GM18951 (cell line): ENCODE data around the gene SIVA1.

ENCODE experiments used
- POLR2A ChIP-seq: IDR thresholded peaks from 4 replicates; pipeline ENCODE4 v1.6.1; 2011; ENCODE audit warnings: mild to moderate bottlenecking; ENCODE audit not compliant: insufficient read length, insufficient read depth; ENCODE audit errors: extremely low read depth
- in situ Hi-C: fragments of 300-500 bp; cut with MboI; formaldehyde crosslinking; loops from one replicate; pipeline ENCODE4 v1.12.0; 2022; ENCODE audit warnings: low sequenced_read_pairs, mixed read lengths, inconsistent platforms; ENCODE audit not compliant: unreplicated experiment

SIVA1 gene

DNA sequence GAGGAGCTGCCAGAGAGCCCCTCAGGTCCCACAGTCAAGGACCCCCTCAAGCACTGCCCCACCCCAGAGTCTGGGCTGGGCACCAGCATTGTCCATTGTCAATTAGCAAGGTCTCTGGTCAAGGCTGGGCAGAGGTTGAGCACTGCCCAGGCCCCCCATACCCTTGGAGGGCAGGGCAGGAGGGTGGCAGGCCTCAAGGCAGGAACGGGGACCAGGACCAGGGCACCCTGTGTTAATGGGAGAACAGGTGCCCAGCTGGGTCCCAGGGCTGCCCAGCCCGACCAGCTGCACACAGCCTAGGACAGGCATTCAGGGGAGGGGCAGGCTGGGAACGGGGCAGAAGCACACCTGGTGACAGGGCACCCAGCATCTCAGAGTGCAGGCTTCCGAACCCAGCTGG, 18.4 kb downstream of the SIVA1 start:
- in situ Hi-C loops: no loop called here
- no peak for TF ChIP-seq POLR2A

DNA sequence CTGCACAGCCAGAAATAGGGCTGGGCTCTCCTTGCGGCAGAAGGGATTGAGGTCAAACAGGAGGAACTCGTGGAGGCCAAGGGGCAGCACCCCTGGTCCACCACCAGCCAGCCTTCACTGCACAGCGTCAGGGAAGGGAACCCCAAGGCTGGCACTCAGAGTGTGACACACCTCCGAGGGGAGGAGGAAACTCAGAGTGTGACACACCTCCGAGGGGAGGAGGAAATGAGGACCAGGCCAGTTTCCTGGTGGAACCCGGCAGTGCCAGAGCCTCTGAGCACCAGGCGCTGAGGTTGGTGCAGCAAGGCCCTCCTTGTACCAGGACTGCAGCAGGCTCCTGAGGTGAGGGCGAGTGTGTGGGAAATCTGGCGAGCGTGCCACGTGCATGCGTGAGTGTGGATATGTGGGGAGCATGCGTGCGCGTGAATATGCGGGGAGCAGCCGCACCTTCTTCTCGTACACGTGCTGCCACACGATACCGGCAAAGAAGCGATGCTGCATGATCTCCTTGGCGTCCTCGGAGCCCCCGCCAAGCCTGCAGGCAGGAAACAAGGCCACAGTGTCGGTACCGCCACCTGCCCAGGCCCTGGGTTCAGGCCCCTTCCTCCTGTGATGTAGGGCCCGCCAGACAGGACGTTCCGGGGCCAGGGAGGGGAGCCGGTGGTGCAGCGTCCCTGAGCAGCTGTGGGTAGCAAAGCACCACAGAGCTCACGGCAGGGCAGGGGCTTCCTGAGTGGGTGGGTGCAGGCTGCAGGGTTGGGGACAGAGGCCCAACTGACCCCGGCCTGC, 19.2 kb downstream of the SIVA1 start:
- in situ Hi-C loops: no loop called here
- no peak for TF ChIP-seq POLR2A

DNA sequence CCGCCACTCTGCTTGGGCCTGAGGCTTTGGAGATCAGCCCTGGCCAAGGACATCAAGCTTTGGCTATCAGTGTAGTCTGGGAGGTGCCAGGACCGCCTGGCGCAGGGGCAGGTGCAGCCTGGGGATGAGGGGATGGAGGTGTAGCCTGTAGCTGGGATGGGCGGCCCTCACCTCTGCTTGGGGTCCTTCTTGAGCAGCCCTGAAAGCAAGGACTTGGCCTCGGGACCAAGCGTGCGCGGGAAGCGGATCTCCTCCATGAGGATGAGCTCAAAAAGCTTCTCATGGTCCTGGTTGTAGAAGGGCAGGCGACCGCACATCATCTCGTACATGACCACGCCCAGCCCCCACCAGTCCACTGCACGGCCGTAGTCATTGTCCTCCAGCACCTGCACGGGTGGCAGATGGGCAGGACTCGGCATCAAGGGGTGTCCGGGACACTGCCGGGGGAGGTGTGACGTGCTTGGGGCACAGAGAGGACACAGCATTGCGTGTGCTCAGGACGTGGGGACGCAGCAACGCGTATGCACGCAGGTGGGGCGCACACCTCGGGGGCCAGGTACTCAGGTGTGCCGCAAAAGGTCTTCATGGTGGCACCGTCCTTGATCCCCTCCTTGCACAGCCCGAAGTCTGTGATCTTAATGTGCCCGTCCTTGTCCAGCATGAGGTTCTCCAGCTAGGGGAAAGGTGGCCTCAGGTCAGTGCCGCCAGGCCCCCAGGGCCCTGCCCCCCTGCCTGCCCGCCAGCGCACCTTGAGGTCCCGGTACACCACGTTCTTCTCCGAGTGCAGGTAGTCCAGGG, 20.0 kb downstream of the SIVA1 start:
- TF ChIP-seq POLR2A: no peak
- in situ Hi-C loops: no loop called here

DNA sequence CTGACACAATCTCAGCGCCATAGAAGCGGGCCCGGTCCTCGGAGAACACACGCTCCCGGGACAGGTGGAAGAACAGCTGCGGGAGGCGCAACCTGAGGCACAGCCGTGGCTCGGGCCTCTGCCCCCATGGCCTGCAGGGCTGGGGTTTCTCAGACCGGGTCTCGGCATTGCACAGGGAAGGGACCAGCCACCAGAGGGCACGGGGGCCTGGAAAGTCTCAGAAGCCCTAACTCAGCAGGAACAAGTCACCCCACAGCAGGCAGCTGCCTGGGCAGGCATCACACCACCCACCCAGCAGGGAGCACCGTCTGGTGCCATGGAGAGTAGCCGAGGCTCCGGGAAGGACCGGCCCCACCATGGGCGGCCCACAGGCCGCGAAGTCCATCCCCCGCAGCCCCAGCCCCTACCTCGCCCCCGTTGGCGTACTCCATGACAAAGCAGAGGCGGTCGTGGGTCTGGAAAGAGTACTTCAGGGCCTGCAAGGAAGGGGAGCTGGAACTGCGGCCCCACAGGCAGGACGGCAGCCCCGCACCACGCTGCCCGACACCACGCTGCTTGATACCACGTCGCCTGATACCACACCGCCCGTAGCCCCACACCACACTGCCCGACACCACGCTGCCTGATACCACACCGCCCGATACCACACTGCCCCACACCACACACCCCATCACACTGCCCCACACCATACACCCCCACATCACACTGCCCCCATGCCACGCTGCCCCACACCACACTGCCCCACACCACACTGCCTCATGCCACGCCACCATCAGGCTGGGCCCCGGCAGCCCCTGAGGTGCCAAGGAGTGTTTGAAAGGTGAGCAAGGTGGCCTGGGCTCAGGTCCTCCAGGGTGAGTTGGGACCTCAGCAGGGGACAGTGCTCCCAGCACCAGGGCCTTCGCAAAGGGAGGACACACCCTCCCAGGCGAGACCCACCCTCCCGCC, 20.8 kb downstream of the SIVA1 start:
- in situ Hi-C loops: no loop called here
- no peak for TF ChIP-seq POLR2A

DNA sequence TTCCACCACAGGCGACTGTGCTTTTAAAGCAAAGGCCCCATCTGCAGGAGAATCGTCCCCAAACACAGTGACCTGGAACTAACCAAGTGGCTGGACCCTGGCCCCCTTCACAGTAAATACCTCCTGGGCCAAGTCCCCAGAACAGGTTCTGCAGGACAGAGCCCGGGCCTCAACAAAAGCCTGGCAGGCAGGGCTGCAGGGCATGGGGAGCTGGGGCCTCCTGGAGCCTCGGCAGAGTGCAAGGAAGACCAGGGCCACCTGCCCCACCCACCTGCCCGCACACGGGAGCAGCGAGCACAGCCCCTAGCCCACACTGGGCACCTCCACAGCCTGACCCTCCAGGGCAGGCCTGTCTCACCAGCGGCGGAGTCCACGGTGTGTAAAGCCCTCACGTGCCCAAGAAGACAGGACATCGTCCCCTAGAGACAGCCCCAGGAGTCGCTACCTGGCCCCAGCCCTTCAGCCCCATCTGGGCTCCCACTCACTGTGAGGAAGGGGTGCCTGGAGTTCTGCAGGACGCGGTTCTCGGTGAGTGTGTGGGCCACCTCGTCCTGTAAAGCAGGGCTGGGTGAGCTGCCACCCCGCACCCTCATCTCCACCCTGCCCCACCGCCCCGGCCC, 21.6 kb downstream of the SIVA1 start:
- no peak for TF ChIP-seq POLR2A
- in situ Hi-C loops: no loop called here

DNA sequence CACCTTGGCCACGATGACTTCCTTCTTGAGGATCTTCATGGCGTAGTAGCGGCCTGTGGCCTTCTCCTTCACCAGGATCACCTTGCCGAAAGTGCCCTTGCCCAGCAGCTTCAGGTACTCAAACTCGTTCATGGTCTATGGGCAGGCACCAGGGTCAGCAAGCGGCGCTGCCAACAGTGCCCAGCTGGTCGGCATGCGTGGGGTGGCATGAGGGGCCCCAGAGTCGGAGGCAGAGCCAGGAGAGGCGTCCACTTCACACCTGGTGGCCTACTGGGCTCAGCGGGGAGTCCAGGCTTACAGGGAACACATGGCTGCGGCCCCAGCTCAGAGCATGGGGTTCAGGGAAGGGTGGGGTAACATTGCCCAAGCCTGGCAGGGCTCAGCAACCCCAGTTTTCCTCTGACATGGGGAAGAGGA, 22.1 kb downstream of the SIVA1 start:
- no peak for TF ChIP-seq POLR2A
- in situ Hi-C loops: no loop called here

DNA sequence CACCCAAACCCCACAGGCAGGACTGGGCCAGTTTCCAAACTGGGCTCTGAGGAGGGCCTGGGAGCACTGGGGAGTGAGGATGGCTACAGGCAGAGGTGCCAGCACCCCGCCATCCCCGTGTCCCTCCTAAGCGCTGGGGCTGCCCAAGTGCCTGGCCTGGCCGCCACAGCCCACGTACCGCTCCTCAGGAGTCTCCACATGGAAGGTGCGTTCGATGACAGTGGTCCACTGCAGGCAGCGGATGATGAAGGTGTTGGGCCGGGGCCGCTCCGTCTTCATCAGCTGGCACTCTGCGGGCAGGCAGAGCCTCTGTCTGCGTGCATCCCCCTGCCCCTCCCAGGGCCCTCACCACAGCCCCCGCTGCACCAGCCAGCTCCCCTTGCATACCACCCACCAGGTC, 23.5 kb downstream of the SIVA1 start:
- no peak for TF ChIP-seq POLR2A
- in situ Hi-C loops: no loop called here

DNA sequence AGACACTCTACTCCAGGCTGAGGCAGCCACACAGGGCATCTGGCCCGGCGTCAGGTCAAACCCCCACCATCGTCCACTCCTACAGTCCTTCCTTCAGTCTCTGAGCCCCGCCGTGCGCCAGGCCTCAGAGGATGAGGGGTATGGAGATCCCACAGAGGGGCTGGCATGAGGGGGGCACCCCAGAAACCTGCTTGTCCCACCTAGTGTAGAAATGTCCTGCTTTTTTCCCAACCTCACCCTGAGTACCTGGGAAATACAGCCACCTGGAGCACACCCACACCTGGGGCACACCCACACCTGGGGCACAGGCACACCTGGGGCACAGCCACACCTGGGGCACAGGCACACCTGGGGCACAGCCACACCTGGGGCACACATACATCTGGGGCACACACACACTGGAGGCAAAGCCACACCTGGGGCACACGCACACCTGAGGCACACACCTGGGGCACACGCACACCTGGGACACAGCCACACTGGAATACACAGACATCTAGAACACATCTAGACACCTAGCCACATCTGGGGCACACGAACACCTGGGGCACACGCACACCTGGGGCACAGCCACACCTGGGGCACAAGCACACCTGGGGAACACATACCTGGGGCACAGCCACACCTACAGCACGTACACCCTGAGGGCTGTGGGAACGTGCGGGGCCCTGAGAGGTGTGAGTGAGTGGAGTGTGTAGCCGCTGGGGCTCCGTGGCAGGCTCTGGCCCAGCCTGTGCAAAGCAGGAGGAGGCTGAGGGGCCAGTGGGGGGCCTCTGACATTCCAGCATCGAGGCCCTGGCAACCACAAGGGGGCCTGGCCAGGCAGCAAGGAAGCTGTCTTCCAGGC, 24.2 kb downstream of the SIVA1 start:
- in situ Hi-C loops: no loop called here
- TF ChIP-seq POLR2A: no peak

DNA sequence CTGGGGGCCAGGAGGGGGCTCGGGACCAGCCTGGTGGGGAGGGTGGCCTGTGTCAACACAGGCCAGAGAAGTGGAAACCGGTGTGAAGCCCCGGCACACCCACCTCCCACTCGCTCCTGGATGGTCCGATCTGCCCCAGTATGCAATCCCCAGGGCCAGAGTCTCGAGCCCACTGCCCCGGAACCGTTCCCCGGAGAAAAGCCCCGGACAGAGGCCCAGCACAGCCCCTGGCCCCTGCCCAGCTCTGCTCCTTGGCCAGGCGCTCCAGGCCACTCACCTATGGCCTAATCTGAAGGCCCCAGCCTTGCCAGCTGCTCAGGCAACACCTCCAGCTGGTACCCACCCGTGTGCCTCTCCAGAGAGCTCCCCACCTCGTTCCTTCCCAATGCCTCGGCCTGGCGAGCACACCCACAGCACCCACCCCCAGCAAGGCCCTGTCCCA, 24.9 kb downstream of the SIVA1 start:
- in situ Hi-C loops: no loop called here
- no peak for TF ChIP-seq POLR2A

DNA sequence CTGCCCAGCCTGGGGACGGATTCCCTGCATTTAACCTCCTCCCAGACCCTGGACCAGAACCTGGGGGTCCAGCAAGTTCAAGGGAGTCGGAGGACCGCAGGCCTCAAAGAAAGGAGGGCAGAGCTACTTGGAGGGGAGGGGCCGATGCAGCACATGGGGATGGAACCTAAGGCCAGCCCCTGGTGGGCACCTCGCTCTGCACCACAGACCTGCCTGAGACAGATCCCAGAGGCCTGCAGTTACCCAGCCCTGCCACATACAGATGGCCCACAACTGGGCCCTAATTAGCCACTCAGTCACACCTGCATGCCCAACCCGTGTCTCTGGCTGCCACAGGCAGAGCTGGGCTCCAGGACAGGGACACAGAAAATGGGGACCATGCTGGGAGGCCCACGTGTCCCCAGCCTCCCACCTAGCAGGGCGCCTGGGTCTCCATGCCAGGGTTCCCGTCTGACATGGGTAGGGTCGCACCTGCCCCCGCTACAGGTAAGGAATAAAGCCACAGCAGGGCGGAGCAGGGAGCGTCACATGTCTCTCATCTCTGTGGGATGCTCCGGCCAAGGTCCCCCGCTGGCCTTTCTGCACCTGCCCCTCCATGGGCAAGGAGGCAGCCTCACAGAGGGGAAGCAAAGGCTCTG, 25.9 kb downstream of the SIVA1 start:
- TF ChIP-seq POLR2A: no peak
- in situ Hi-C loops: no loop called here

DNA sequence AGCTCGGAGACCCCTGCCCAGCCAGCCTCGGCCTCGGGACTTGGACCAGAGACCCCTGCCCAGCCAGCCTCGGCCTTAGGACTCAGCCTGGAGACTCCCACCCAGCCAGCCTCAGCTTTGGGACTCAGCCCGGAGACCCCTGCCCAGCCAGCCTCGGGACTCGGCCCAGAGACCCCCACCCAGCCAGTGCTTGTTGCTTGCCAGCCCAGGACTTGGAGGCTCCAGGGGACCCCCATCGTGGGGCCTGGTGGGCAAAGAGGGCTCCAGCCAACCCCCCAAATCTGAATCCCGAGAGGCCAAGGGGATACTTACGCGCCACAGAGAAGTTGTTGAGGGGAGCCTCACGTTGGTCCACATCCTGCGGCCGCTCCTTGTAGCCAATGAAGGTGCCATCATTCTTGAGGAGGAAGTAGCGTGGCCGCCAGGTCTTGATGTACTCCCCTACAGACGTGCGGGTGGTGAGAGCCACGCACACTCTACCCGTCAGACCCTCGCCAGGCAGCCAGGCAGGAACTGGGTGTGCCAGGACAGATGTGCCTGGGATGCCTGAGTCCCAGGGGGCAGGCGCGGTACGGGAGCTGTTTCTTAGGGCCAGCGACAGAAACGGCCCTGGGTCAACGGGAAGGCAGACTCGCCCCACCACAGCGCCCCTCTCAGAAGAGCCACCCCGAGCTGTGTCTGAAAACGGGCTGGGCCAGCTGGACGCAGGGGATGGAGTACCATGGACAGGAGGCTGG, 27.0 kb downstream of the SIVA1 start:
- TF ChIP-seq POLR2A: no peak
- in situ Hi-C loops: no loop called here
